Panc1 (cell line): ENCODE results near the gene NDUFAF8. TPM values are rescaled to one million over a fixed set of nuclear protein-coding genes. Genes with fewer than 3 reads are reported as not detected.

ENCODE experiments used
- ATAC-seq: fragments of 200-7000 bp; cut with Tn5 transposase; 2 replicates; pipeline ENCODE4 v1.9.1; 2020; ENCODE audit warnings: mild to moderate bottlenecking, moderate library complexity
- BruUV-seq: library from RNA; stranded (reverse); fragments of 400-500 nt; replicated peaks from 2 replicates; lab custom pipeline; 2021; lab: Mats Ljungman, UMichigan
- CTCF ChIA-PET: fragments of 300-600 bp; sonication (Branson Sonifier 250); formaldehyde crosslinking; loops from one replicate; lab custom pipeline; 2022; ENCODE audit warnings: antibody characterized with exemption; lab: Charles Lee
- POLR2A ChIA-PET: fragments of 300-600 bp; sonication (Branson Sonifier 250); formaldehyde crosslinking; loops from one replicate; lab custom pipeline; 2022; ENCODE audit warnings: antibody characterized with exemption; lab: Charles Lee
- DNase-seq: peaks from one replicate; pipeline ENCODE4 v3.0.0-alpha.2; 2010; ENCODE audit warnings: low read depth, low spot score
- H3K27ac ChIP-seq: 2 replicates; pipeline ENCODE4 v1.5.1; 2011; ENCODE audit warnings: mild to moderate bottlenecking, low read length, inconsistent platforms
- H3K27me3 ChIP-seq: fragments of 200-500 bp; sonication (Bioruptor generic); 2 replicates; pipeline ENCODE4 v1.6.0; 2014; ENCODE audit warnings: low read length, inconsistent platforms; ENCODE audit not compliant: control insufficient read depth, insufficient read depth
- H3K36me3 ChIP-seq: fragments of 200-500 bp; sonication (Bioruptor generic); 2 replicates; pipeline ENCODE4 v1.5.1; 2014; ENCODE audit warnings: inconsistent platforms, mild to moderate bottlenecking, low read length, moderate library complexity; ENCODE audit not compliant: control insufficient read depth, insufficient read depth
- H3K4me1 ChIP-seq: 2 replicates; pipeline ENCODE4 v1.5.1; 2011; ENCODE audit warnings: inconsistent platforms, mild to moderate bottlenecking, low read length, moderate library complexity; ENCODE audit not compliant: control insufficient read depth, insufficient read depth
- H3K4me3 ChIP-seq, 2 experiments: 2 replicates each; pipeline ENCODE4 v1.5.1; 2011 to 2012; ENCODE audit warnings: low read depth in 2 of 2, low read length in 2 of 2, mild to moderate bottlenecking in 2 of 2, inconsistent platforms in 1 of 2, moderate library complexity in 1 of 2
- H3K9me3 ChIP-seq: fragments of 200-500 bp; sonication (Bioruptor generic); 2 replicates; pipeline ENCODE4 v1.5.1; 2014; ENCODE audit warnings: low read depth, mild to moderate bottlenecking, inconsistent platforms, low read length, moderate library complexity; ENCODE audit not compliant: control insufficient read depth, insufficient read depth
- POLR2AphosphoS5 ChIP-seq: IDR thresholded peaks from 2 replicates; pipeline ENCODE4 v1.6.1; 2012; ENCODE audit warnings: mild to moderate bottlenecking, low read depth, low read length, moderate library complexity
- SIN3A ChIP-seq: IDR thresholded peaks from 2 replicates; pipeline ENCODE4 v1.6.1; 2012; ENCODE audit warnings: low read depth, mild to moderate bottlenecking, low read length, moderate library complexity, borderline replicate concordance; ENCODE audit not compliant: insufficient read depth
- TCF7L2 ChIP-seq: IDR thresholded peaks from 2 replicates; pipeline ENCODE4 v1.6.1; 2011; ENCODE audit warnings: mild to moderate bottlenecking, low read depth, low read length, inconsistent platforms
- in situ Hi-C: cut with HindIII; loops from 2 replicates; pipeline ENCODE4 v1.10.0; 2016; ENCODE audit warnings: low sequenced_read_pairs, low pct_unique_long_range_greater_than_20kb
- intact Hi-C: fragments of 100-400 bp; cut with micrococcal nuclease; formaldehyde crosslinking; loops from one replicate; pipeline ENCODE4 v1.10.0; 2022; ENCODE audit not compliant: unreplicated experiment
- total RNA-seq: library from RNA; stranded (reverse); gene quantifications from one replicate; pipeline ENCODE4 v1.2.1, GENCODE V29; 2021; ENCODE audit not compliant: unreplicated experiment
- TF ChIP-seq, protein P1 (sequence below), 2 experiments: IDR thresholded peaks; 2 replicates each; pipeline ENCODE4 v1.6.1; 2011 to 2012; ENCODE audit warnings: low read depth in 2 of 2, control low read depth in 1 of 2, low read length in 1 of 2, mild to moderate bottlenecking in 1 of 2, moderate library complexity in 1 of 2; ENCODE audit not compliant: insufficient read depth in 1 of 2
- TF ChIP-seq, protein P2 (sequence below): fragments of 450-650 bp; IDR thresholded peaks from 2 replicates; pipeline ENCODE4 v1.5.1; 2017; ENCODE audit warnings: mild to moderate bottlenecking

NDUFAF8 gene
- total RNA-seq, 1 experiment from 2014 or later = 75.8 TPM

DNA sequence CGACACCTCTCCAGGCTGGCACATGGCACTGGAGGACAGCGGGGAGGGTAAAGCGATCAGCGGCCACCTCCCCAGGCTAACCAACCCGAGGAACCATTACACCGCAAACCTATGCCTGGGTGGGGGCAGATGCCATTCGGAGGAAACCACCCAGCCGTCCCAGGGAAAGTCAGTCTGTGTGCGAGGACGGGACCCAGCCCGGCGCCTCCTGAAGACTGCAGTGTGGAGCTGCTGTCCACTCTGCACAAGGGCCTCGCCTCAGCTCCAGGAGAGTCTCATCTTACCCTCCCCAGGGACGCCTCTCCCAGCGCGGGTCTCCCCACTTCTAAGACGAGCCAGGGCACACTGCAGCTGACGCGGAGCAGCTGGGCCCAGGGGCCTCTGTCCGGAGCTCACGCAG is 48.0 kb downstream of the NDUFAF8 start:
- ATAC-seq (no peak), DNase-seq (no peak)
- no TSS peak for BruUV-seq
- no peaks in the 10 kb centered on the region for H3K27me3 ChIP-seq
- no peak for TF ChIP-seq TCF7L2
- TF ChIP-seq, protein P1, sequence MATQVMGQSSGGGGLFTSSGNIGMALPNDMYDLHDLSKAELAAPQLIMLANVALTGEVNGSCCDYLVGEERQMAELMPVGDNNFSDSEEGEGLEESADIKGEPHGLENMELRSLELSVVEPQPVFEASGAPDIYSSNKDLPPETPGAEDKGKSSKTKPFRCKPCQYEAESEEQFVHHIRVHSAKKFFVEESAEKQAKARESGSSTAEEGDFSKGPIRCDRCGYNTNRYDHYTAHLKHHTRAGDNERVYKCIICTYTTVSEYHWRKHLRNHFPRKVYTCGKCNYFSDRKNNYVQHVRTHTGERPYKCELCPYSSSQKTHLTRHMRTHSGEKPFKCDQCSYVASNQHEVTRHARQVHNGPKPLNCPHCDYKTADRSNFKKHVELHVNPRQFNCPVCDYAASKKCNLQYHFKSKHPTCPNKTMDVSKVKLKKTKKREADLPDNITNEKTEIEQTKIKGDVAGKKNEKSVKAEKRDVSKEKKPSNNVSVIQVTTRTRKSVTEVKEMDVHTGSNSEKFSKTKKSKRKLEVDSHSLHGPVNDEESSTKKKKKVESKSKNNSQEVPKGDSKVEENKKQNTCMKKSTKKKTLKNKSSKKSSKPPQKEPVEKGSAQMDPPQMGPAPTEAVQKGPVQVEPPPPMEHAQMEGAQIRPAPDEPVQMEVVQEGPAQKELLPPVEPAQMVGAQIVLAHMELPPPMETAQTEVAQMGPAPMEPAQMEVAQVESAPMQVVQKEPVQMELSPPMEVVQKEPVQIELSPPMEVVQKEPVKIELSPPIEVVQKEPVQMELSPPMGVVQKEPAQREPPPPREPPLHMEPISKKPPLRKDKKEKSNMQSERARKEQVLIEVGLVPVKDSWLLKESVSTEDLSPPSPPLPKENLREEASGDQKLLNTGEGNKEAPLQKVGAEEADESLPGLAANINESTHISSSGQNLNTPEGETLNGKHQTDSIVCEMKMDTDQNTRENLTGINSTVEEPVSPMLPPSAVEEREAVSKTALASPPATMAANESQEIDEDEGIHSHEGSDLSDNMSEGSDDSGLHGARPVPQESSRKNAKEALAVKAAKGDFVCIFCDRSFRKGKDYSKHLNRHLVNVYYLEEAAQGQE (IDR thresholded peaks at IDR 0.05; ENCODE audit: insufficient read depth in 1 of 2, low read depth in 2 of 2, low read length in 1 of 2) = no peak
- TF ChIP-seq, protein P2, sequence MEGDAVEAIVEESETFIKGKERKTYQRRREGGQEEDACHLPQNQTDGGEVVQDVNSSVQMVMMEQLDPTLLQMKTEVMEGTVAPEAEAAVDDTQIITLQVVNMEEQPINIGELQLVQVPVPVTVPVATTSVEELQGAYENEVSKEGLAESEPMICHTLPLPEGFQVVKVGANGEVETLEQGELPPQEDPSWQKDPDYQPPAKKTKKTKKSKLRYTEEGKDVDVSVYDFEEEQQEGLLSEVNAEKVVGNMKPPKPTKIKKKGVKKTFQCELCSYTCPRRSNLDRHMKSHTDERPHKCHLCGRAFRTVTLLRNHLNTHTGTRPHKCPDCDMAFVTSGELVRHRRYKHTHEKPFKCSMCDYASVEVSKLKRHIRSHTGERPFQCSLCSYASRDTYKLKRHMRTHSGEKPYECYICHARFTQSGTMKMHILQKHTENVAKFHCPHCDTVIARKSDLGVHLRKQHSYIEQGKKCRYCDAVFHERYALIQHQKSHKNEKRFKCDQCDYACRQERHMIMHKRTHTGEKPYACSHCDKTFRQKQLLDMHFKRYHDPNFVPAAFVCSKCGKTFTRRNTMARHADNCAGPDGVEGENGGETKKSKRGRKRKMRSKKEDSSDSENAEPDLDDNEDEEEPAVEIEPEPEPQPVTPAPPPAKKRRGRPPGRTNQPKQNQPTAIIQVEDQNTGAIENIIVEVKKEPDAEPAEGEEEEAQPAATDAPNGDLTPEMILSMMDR = no peak
- H3K4me1 ChIP-seq = peaks cover 8% of the 10 kb centered on the region
- H3K27ac ChIP-seq = no peak overlapping the region
- peaks cover 2% of the 10 kb centered on the region for H3K36me3 ChIP-seq
- ChIA-PET POLR2A (no interaction called here), CTCF (no interaction called here)
- intact Hi-C loops = no loop called here
- no peaks in the 10 kb centered on the region for H3K9me3 ChIP-seq
- no peak overlapping the region for H3K4me3 ChIP-seq
- in situ Hi-C loops = no loop called here

DNA sequence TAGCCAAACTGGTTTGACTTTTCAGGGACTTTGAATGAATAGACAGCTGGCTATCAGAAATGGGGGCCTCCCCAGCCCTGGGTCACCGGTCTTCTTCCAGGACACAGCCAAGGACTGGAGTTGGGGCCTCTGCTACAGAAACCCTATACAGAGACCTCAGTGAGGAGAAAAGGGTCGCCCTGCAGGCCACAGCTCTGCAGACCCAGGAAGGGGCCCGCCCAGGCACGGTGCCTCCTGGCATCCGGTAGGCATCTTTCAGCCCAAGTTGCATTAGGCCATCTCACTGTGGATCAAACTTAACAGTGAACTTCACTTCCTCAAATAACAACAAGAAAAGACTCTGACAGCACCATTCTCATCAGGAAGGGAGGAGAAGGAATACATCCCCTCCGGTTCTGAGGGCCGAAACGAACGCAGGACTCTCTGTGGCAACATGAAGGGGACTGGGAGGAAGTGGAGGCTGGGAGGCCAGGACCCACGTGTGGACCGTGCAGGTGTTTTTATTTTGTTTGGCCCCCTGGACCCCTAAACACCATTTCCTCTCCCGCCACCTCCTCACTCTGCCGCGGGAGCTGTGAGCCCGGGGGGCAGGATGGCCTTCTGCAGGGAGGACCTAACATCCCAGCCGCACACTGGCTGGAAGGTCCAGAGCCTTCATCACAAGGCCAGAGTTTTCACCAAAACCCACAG is 48.8 kb downstream of the NDUFAF8 start:
- intact Hi-C loops = no loop called here
- Histone ChIP-seq H3K4me1 (peaks cover 15% of the 10 kb centered on the region), H3K9me3 (no peaks in the 10 kb centered on the region), H3K4me3 (no peak overlapping the region), H3K27ac (no peak overlapping the region), H3K36me3 (peaks cover 2% of the 10 kb centered on the region; the same call in 1 of the 2 replicates), H3K27me3 (no peaks in the 10 kb centered on the region)
- in situ Hi-C loops = no loop called here
- TF ChIP-seq POLR2AphosphoS5 (no peak), SIN3A (no peak), TCF7L2 (no peak)
- TF ChIP-seq, protein P1 (IDR thresholded peaks at IDR 0.05; ENCODE audit: insufficient read depth in 1 of 2, low read depth in 2 of 2, low read length in 1 of 2) = no peak
- TF ChIP-seq, protein P2 = no peak
- DNase-seq = no peak
- CTCF ChIA-PET = no interaction called here
- POLR2A ChIA-PET = no interaction called here
- ATAC-seq = no peak
- BruUV-seq = no TSS peak
